Fibroblast of lung (primary cell): ENCODE results near the gene SDCCAG8. TPM values are rescaled to one million over a fixed set of nuclear protein-coding genes. Genes with fewer than 3 reads are reported as not detected.

Experiments
- DNase-seq, 2 donors: peaks; one replicate each; pipeline versions ENCODE4 v3.0.0 to v3.0.0-alpha.2; 2010; ENCODE audit warnings: low read depth in 2 of 2
- H2AFZ ChIP-seq: 2 replicates; pipeline ENCODE4 v1.5.1; 2012; ENCODE audit warnings: low read length, control low read depth, inconsistent platforms
- H3K27ac ChIP-seq: 2 replicates; pipeline ENCODE4 v1.5.1; 2011; ENCODE audit warnings: low read length, control low read depth; ENCODE audit not compliant: insufficient read depth
- H3K27me3 ChIP-seq: 2 replicates; pipeline ENCODE4 v1.5.1; 2011; ENCODE audit warnings: mild to moderate bottlenecking, low read length; ENCODE audit not compliant: control insufficient read depth, insufficient read depth
- H3K36me3 ChIP-seq: 2 replicates; pipeline ENCODE4 v1.5.1; 2011; ENCODE audit warnings: low read length; ENCODE audit not compliant: control insufficient read depth, insufficient read depth
- H3K4me1 ChIP-seq: 2 replicates; pipeline ENCODE4 v1.5.1; 2011; ENCODE audit warnings: low read length; ENCODE audit not compliant: control insufficient read depth, insufficient read depth; ENCODE audit errors: extremely low read depth
- H3K4me2 ChIP-seq: 2 replicates; pipeline ENCODE4 v1.5.1; 2011; ENCODE audit warnings: low read length, control low read depth; ENCODE audit not compliant: insufficient read depth; ENCODE audit errors: extremely low read depth
- H3K4me3 ChIP-seq, 4 experiments: fragments of 200-600 bp in 1 of 4; sonication (generic) in 1 of 4; replicated peaks in 1 of 4; 2 replicates each; pipeline ENCODE4 v1.5.1; 2011 to 2016; ENCODE audit warnings: low read length in 4 of 4, low read depth in 3 of 4, mild to moderate bottlenecking in 3 of 4, control low read depth in 2 of 4, inconsistent platforms in 1 of 4, mixed read lengths in 1 of 4; ENCODE audit not compliant: insufficient read depth in 1 of 4; ENCODE audit errors: control extremely low read depth in 1 of 4
- H3K79me2 ChIP-seq: 2 replicates; pipeline ENCODE4 v1.5.1; 2012; ENCODE audit warnings: mild to moderate bottlenecking, low read length, inconsistent platforms; ENCODE audit not compliant: control insufficient read depth, insufficient read depth
- H3K9ac ChIP-seq: 2 replicates; pipeline ENCODE4 v1.5.1; 2011; ENCODE audit warnings: mild to moderate bottlenecking, low read length, control low read depth; ENCODE audit not compliant: insufficient read depth
- H3K9me3 ChIP-seq: 2 replicates; pipeline ENCODE4 v1.5.1; 2012; ENCODE audit warnings: low read depth, low read length; ENCODE audit not compliant: control insufficient read depth, insufficient read depth
- H4K20me1 ChIP-seq: 2 replicates; pipeline ENCODE4 v1.5.1; 2011; ENCODE audit warnings: low read length; ENCODE audit not compliant: control insufficient read depth, insufficient read depth; ENCODE audit errors: extremely low read depth
- CTCF ChIP-seq, 2 donors: IDR thresholded peaks in 1 of 2; conservative IDR thresholded peaks in 1 of 2; 1 replicate in 1 of 2; 2 replicates in 1 of 2; pipeline ENCODE4 v1.5.1; 2011 to 2012; ENCODE audit warnings: low read length in 2 of 2, control low read depth in 1 of 2, inconsistent platforms in 1 of 2, low read depth in 1 of 2, mild to moderate bottlenecking in 1 of 2
- EZH2 ChIP-seq: IDR thresholded peaks from 2 replicates; pipeline ENCODE4 v1.5.1; 2012; ENCODE audit warnings: low read length, control low read depth, mild to moderate bottlenecking; ENCODE audit errors: missing control alignments
- polyA plus RNA-seq, 2 donors: library from polyadenylated mRNA; depleted of rRNA in 1 of 2; stranded (reverse) in 1 of 2; unstranded in 1 of 2; fragments of >200 nt; gene quantifications; 2 replicates each; pipeline ENCODE4 v1.2.1, GENCODE V29; 2011 to 2012; ENCODE audit warnings: missing spikeins in 1 of 2
- total RNA-seq: library from RNA; depleted of rRNA; stranded (reverse); fragments of >200 nt; gene quantifications from 2 replicates; pipeline ENCODE4 v1.2.1, GENCODE V29; 2014

SDCCAG8 gene
- total and polyA plus RNA-seq, 2 donors (not counting 1 experiment from before 2014, with no cell fraction given), result 34.8 to 53.2 TPM

- TF ChIP-seq EZH2, result no peak
- Histone ChIP-seq H3K9me3 (no peaks in the 10 kb centered on the region), H3K4me1 (peaks cover 5% of the 10 kb centered on the region), H3K4me2 (no peak overlapping the region), H3K4me3 (no peak overlapping the region), H3K36me3 (no peaks in the 10 kb centered on the region), H3K27ac (no peak overlapping the region), H3K27me3 (no peaks in the 10 kb centered on the region), H3K9ac (no peak overlapping the region), H3K79me2 (no peaks in the 10 kb centered on the region), H2AFZ (no peak overlapping the region), H4K20me1 (no peaks in the 10 kb centered on the region)
- no peak for DNase-seq
These were observed 228.1 kb downstream of the SDCCAG8 start for GRCh38 chr1:243483952-243484351.

- Histone ChIP-seq H3K4me2 (no peak overlapping the region), H3K9ac (no peak overlapping the region), H3K9me3 (no peaks in the 10 kb centered on the region), H3K27ac (no peak overlapping the region), H3K36me3 (no peaks in the 10 kb centered on the region), H3K79me2 (no peaks in the 10 kb centered on the region), H3K4me1 (peaks cover 4% of the 10 kb centered on the region), H3K27me3 (no peaks in the 10 kb centered on the region), H2AFZ (no peak overlapping the region), H3K4me3 (no peak overlapping the region), H4K20me1 (no peaks in the 10 kb centered on the region)
- DNase-seq, result no peak
- TF ChIP-seq EZH2 (no peak), CTCF (conservative IDR thresholded peaks at IDR 0.05 in 1 of 2, IDR thresholded peaks at IDR 0.05 in 1 of 2; ENCODE audit: low read depth in 1 of 2, low read length in 2 of 2) (no peak)
These were observed 231.3 kb downstream of the SDCCAG8 start for GRCh38 chr1:243487036-243487648.

GRCh38 chr1:243487649-243488227 lies 231.9 kb downstream of the SDCCAG8 start:
- TF ChIP-seq EZH2, result no peak
- no peak for TF ChIP-seq CTCF (conservative IDR thresholded peaks at IDR 0.05 in 1 of 2, IDR thresholded peaks at IDR 0.05 in 1 of 2; ENCODE audit: low read depth in 1 of 2, low read length in 2 of 2)
- peak overlapping the region in 1 of 4 experiments; percentile 36 for H3K4me3 ChIP-seq

More at GRCh38 chr1:243487649-243488227, 231.9 kb downstream of the SDCCAG8 start:
- Histone ChIP-seq H3K36me3 (no peaks in the 10 kb centered on the region), H2AFZ (no peak overlapping the region), H3K4me1 (peaks cover 2% of the 10 kb centered on the region), H3K79me2 (no peaks in the 10 kb centered on the region), H3K9me3 (no peaks in the 10 kb centered on the region), H3K27me3 (no peaks in the 10 kb centered on the region), H3K4me2 (no peak overlapping the region), H3K27ac (no peak overlapping the region), H4K20me1 (no peaks in the 10 kb centered on the region), H3K9ac (no peak overlapping the region)
- peak in 1 of 2 donors; percentile 15 for DNase-seq
